Stimulated activated CD8-positive, alpha-beta memory T cell treated with anti-CD3 and anti-CD28 coated beads, Interleukin-7, amount 100 ng/mL, for 48 hours (primary cell): ENCODE measurements around the gene MON1A.
"Not testable (repeated sequence)": the region's sequence is repeated elsewhere in the genome, so short reads cannot be mapped to it uniquely, and the experiment has no call there.

Experiments used
- DNase-seq, 2 donors: peaks; one replicate each; pipeline ENCODE4 v3.0.0-alpha.2; 2020; ENCODE audit warnings: low read depth in 1 of 2; ENCODE audit errors: extremely low read depth in 1 of 2

MON1A gene, protein sequence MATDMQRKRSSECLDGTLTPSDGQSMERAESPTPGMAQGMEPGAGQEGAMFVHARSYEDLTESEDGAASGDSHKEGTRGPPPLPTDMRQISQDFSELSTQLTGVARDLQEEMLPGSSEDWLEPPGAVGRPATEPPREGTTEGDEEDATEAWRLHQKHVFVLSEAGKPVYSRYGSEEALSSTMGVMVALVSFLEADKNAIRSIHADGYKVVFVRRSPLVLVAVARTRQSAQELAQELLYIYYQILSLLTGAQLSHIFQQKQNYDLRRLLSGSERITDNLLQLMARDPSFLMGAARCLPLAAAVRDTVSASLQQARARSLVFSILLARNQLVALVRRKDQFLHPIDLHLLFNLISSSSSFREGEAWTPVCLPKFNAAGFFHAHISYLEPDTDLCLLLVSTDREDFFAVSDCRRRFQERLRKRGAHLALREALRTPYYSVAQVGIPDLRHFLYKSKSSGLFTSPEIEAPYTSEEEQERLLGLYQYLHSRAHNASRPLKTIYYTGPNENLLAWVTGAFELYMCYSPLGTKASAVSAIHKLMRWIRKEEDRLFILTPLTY

DNA sequence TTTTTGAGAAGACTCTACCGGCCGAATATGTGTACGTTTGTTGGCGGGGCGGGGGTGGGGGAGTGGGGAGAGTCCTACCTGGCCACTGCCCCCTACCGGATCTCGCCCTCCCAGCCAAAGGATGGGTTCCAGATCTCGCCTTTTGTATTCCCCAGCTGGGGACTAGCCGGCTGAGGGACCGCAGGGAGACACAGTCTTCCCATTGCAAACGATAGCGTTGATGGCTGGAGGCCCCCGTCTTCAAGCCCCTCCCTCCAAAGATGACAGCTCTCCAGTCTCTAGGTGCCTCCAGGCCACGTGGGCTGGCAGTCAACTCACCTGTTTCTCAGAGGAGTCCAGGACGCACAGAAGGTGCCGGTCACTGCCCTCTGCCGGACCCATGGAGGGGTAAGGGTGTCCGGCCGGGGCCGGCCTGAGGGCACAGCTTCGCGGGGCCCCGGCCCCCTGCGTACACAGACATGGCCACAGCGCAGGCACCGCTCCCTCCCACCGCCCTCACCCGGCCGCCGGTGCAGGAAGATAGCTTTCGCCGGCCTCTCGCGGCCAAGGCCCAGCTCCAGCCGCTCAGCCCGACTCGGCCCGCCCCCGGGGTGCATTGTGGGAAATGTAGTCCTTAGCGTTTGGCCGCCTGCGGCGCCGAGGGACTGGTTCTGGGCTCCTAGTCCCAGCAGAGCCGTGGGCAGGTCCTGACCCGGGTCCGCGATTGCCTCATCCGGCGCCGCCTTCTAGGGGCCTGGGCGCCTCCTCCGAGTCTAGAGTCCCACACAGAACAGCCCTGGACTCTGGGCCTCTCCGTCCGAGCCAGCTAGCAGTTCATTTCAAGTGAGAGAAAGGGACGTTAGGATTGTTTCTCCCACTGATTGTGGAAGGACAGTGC lies at the start of gene MON1A:
Gene MON1A, minus strand, starts transcription at position 521 of the 877 bp plus-strand sequence. CDS start 16,465 bp downstream, outside the sequence.
- peak; percentile 82 to 89 for DNase-seq

DNA sequence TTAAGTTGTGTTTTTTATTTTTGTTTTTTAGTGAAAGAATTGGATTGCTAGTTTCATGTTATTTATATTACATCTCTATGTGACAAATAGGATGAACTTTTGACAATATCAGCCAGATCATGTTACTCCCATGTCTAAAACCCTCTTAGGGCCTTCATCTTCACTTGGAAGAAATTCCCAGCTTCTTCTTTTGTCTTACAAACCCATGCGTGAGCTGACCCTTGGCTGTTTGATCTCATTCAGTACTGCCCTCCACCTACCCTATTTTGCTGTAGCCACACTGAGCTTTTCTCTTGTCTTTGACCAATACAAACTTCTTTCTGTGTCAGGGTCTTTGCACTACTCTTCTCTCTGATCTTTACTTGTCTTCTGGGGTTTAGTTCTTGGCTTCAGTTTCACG lies 47.3 kb upstream of the MON1A start:
- DNase-seq: no peak

DNA sequence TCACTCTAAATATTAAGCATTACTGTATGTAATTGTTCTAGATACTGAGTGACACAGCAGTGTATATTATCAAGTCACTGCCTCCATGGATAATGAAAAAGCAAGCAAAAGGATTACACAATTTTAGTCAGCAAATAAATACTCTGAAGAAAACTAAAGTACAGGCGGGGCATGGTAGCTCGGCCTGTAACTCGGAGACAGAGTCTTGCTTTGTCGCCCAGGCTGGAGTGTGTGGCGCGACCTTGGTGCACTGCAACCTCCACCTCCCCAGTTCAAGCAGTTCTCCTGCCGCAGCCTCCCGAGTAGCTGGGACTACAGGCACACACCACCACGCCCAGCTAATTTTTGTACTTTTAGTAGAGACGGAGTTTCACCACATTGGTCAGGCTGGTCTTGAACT lies 43.0 kb upstream of the MON1A start:
- DNase-seq: no peak

DNA sequence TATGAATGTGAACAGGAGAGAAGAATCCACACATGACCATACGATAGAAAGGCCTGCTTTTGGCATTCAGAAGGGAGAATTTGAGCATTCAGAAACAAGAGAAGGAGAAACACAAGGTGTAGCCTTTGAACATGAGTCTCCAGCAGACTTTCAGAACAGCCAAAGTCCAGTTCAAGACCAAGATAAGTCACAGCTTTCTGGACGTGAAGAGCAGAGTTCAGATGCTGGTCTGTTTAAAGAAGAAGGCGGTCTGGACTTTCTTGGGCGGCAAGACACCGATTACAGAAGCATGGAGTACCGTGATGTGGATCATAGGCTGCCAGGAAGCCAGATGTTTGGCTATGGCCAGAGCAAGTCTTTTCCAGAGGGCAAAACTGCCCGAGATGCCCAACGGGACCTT lies 38.7 kb upstream of the MON1A start:
- DNase-seq: no peak

DNA sequence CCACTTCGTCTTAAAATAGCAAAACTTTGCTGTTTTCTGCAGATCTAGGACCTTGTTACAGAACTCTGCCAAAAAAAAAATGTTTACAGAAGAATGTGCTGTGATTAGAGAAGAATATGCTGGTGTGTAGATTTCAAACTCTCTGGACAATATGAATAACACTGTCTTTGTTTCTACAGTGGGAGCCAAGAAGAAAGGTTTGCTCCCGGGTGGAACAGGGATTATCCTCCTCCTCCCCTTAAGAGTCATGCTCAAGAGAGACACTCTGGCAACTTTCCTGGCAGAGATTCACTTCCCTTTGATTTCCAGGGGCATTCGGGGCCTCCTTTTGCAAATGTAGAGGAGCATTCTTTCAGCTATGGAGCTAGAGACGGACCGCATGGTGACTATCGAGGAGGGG lies 37.7 kb upstream of the MON1A start:
- no peak for DNase-seq

- no peak for DNase-seq
Measured at GRCh38 chr3:49966233-49966942, 36.8 kb upstream of the MON1A start.

GRCh38 chr3:49955636-49956035 lies 26.0 kb upstream of the MON1A start:
- no peak for DNase-seq

DNA sequence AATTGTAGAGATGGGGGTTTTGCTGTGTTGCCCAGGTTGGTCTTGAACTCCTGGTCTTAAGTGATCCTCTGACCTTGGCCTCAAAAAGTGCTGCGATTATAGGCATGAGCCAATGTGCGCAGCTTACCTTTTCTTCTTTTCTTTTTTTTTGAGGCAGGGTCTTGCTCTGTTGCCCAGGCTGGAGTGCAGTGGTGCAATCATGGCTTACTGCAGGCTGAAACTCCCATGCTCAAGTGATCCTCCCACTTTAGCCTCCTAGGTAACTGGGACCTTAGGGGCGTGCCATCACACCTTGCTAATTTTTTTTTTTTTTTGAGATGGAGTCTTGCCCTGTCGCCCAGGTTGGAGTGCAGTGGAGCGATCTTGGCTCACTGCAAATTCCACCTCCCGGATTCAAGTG lies 23.3 kb upstream of the MON1A start:
- no peak for DNase-seq

- no peak for DNase-seq
Measured at GRCh38 chr3:49942651-49943050, 13.0 kb upstream of the MON1A start.

GRCh38 chr3:49940667-49941249 lies 11.1 kb upstream of the MON1A start:
- DNase-seq: no peak

DNA sequence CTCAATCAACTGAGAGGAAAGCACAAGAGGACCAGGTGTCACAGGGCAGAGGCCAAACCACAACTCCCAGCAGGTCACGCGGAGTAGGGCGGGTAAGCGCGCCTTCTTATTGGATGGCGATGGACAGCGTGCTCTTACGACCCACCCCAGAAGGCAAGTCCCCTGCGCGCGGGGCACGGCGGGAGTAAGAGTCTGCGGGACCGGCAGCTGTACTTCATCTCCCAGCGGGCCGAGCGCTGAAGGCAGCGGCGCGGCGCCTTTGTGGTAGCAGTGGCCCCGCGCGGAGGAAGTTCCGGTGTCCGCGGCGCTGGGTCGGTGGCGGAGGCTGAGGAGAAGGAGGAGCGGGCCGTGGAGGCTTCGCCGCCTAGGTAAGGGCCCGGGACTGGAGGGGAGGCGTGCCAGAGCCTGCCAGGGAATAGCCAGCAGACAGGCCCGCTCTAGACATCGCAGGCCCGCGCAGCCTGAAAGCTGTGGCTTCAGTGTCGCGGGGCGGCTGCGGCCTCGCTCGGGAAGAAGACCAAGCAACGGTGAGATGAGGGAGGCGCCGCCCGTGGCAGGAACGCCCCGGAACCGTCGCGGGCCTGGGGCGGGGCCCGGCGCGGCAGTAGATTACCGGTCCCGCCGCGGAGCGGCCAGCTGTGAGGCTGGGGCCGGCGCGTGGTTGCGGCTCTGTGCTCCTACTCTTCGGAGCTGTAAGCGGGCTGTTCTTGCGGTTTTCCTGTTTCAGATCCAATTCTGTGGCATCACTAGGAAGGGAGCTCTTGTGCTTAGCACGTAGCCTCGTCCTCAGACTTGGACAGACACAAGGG lies 10.5 kb upstream of the MON1A start, which contains the start of gene RBM6:
Gene RBM6, plus strand, starts transcription at position 293 of the 809 bp plus-strand sequence. CDS start 22,492 bp downstream, outside the sequence.
- peak; percentile 88 to 96 for DNase-seq

GRCh38 chr3:49937090-49937489 lies 7.5 kb upstream of the MON1A start:
- no peak for DNase-seq

GRCh38 chr3:49932281-49932680 lies 2.7 kb upstream of the MON1A start:
- DNase-seq: not testable (repeated sequence)

GRCh38 chr3:49930922-49931321 lies 1.3 kb upstream of the MON1A start:
- no peak for DNase-seq

DNA sequence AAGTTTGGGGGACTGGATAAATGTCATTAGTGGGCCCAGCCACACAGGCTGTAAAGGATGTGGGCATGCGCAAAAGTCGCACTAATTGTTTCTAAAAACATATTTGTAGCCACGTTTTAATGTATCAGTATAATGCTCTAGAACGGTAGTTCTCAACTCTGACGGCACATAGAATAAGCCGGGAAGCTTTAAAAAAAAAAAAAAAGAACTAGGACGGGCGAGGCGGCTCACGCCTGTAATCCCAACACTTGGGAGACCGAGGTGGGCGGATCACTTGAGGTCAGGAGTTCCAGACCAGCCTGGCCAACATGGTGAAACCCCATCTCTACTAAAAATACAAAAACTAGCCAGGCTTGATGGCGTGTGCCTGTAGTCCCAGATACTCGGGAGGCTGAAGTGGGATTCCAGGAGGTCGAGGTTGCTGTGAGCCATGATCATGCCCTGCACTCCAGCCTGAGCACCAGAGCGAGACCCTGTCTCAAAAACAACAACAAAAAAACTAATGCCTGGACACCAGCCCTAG lies 618 bp upstream of the MON1A start:
- no peak for DNase-seq

DNA sequence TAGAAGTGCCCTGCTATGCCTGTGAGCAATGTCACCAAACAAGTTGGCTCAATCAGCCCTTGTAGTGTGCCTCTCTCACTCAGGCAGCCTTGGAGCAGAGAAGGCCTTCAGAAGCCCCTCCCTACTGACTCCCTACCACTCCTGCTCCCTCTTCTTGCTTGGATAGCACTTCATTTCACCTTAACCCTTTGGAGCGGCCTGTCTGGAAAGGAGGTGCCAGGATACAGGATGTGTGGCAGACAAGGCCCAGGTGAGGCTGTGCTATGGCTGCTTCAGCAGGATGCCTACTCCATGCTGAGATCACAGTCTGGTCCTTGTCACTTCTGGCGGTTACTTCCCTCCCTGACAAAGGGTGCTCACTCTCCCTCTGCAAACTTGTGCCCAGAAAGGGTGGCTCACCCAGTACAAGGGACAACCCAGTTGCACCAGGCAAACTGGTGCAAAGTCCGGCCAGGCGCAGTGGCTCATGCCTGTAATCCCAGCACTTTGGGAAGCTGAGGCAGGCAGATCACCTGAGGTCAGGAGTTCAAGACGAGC lies 1.1 kb downstream of the MON1A start:
- DNase-seq: no peak

DNA sequence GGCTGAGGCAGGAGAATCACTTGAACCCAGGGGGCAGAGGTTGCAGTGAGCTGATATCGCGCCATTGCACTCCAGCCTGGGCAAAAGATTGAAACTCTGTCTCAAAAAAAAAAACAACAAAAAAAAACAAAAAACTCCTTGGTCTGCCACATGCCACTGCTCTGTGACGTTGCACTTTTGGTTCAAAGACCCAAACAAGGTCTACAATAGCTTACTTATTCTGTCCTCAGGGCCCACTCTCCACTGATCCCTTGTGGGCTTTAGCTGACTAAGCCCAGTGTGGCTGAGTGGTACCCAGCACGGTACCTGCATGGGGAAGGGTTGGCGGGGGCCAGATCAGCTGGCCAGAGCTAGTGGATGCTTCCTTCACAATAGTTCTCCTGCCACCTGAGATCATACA lies 1.8 kb downstream of the MON1A start:
- DNase-seq: no peak

- no peak for DNase-seq
Measured at GRCh38 chr3:49926117-49926728, 3.4 kb downstream of the MON1A start.

- no peak for DNase-seq
Measured at GRCh38 chr3:49925485-49925884, 4.1 kb downstream of the MON1A start.
